ENCODE results near the gene CHAT. TPM values are rescaled to one million over a fixed set of nuclear protein-coding genes. Genes with fewer than 3 reads are reported as not detected.

The CHAT gene
- total RNA-seq, 1 experiment from 2014 or later, result not detected

- TF ChIP-seq CTCF (conservative IDR thresholded peaks at IDR 0.05), result no peak
- H2BK15ac ChIP-seq (ENCODE audit: low read depth, low read length), result no peak overlapping the region
- H3K18ac ChIP-seq (ENCODE audit: insufficient read length, low read depth, low read length), result no peak overlapping the region
- no peak overlapping the region for H2BK120ac ChIP-seq (ENCODE audit: low read depth, low read length, poor library complexity, severe bottlenecking)
- Mint-ChIP-seq H3K4me3 (no peak overlapping the region), H3K36me3 (ENCODE audit: insufficient read depth in 1 of 3, low read depth in 3 of 3) (no peaks in the 10 kb centered on the region), H3K4me1 (no peaks in the 10 kb centered on the region; a peak in 1 of 4 replicates), H3K27ac (no peak overlapping the region), H3K27me3 (ENCODE audit: low read depth) (peaks cover 12% of the 10 kb centered on the region), H3K9me3 (no peaks in the 10 kb centered on the region; a peak in 1 of 5 replicates)
- no peak overlapping the region for H3K9ac ChIP-seq (ENCODE audit: extremely low read depth, insufficient read length, low read length)
- no peak overlapping the region for H3K4ac ChIP-seq (ENCODE audit: low read depth, low read length)
- no peak overlapping the region for H3K14ac ChIP-seq (ENCODE audit: insufficient read depth, low read length)
- no peak overlapping the region for H2AK5ac ChIP-seq (ENCODE audit: insufficient read length, low read length)
- H2BK5ac ChIP-seq (ENCODE audit: insufficient read length, low read length), result no peak overlapping the region
- no peaks in the 10 kb centered on the region for H3K23me2 ChIP-seq (ENCODE audit: insufficient read length, low read depth, low read length, poor library complexity, severe bottlenecking)
- no peaks in the 10 kb centered on the region for H3K9me3 ChIP-seq (ENCODE audit: control insufficient read depth, low read depth, low read length)
- H4K5ac ChIP-seq (ENCODE audit: insufficient read length, low read depth, low read length), result no peak overlapping the region
- no peak overlapping the region for H2BK20ac ChIP-seq (ENCODE audit: low read depth, low read length, poor library complexity, severe bottlenecking)
- WGBS (ENCODE audit: extremely low coverage, insufficient read length, low lambda C conversion rate), result no CpG with 5 or more reads among the region's 3 CpGs
- DNase-seq, result no peak
- no peak overlapping the region for H3T11ph ChIP-seq (ENCODE audit: low read length)
- H4K8ac ChIP-seq (replicated peaks; ENCODE audit: insufficient read length, low read depth, low read length), result no peak overlapping the region
- H2AFZ ChIP-seq (ENCODE audit: low read length), result no peak overlapping the region
- H2BK12ac ChIP-seq (ENCODE audit: insufficient read length, low read depth, low read length), result no peak overlapping the region
- H3K79me2 ChIP-seq (ENCODE audit: insufficient read depth, low read length), result no peaks in the 10 kb centered on the region
- H3K23ac ChIP-seq (ENCODE audit: insufficient read length, low read depth, low read length), result no peak overlapping the region
- H4K91ac ChIP-seq (ENCODE audit: insufficient read length, low read depth, low read length), result no peak overlapping the region
- no peaks in the 10 kb centered on the region for H3K79me1 ChIP-seq (ENCODE audit: insufficient read depth, low read depth, low read length, poor library complexity, severe bottlenecking)
- no peak overlapping the region for H3K27ac ChIP-seq (ENCODE audit: insufficient read length, low read depth, low read length)
- no peak overlapping the region for H3K56ac ChIP-seq (ENCODE audit: insufficient read length, low read depth, low read length)
- no peak overlapping the region for H3K4me2 ChIP-seq (ENCODE audit: insufficient read depth, insufficient read length, low read length)
- no peaks in the 10 kb centered on the region for H3K27me3 ChIP-seq (ENCODE audit: insufficient read depth, low read length)
- H3K4me1 ChIP-seq (ENCODE audit: insufficient read depth, low read length), result no peaks in the 10 kb centered on the region
- H4K20me1 ChIP-seq (ENCODE audit: control insufficient read depth, insufficient read depth, insufficient read length), result no peaks in the 10 kb centered on the region
Measured at GRCh38 chr10:49578392-49578791, 35.4 kb upstream of the CHAT start.
